SK-N-SH (cell line): ENCODE data around the gene LRP4. TPM values are rescaled to one million over a fixed set of nuclear protein-coding genes. Genes with fewer than 3 reads are reported as not detected.

Experiments
- CTCF ChIA-PET: fragments of 300-600, 350-600 bp; formaldehyde crosslinking; extraction: SDS; loops from one replicate; lab custom pipeline; 2021; lab: Yijun Ruan, JAX
- POLR2A ChIA-PET: fragments of 350-600 bp; sonication (Branson Sonifier 250); formaldehyde crosslinking; extraction: SDS; loops from one replicate; lab custom pipeline; 2020; ENCODE audit warnings: antibody characterized with exemption, inconsistent platforms; lab: Yijun Ruan, JAX
- DNase-seq: peaks from one replicate; pipeline ENCODE4 v3.0.0; 2012
- H2AFZ ChIP-seq: fragments of 200-600 bp; sonication (generic); 2 replicates; pipeline ENCODE4 v1.8.1; 2016; ENCODE audit warnings: antibody characterized with exemption, mild to moderate bottlenecking, low read depth
- H3F3A ChIP-seq: fragments of 200-600 bp; sonication (generic); replicated peaks from 2 replicates; pipeline ENCODE3; 2016; ENCODE audit warnings: antibody characterized with exemption, mild to moderate bottlenecking; ENCODE audit not compliant: insufficient read depth
- H3K27ac ChIP-seq, 2 experiments: fragments of 200-500 bp in 1 of 2; fragments of 200-600 bp in 1 of 2; sonication (Bioruptor generic) in 1 of 2; sonication (generic), shearing (Covaris generic) in 1 of 2; 2 replicates each; pipeline versions ENCODE4 v1.5.1 to v1.6.1; 2014 to 2016; ENCODE audit warnings: low read depth in 2 of 2, inconsistent platforms in 1 of 2, low read length in 1 of 2, mild to moderate bottlenecking in 1 of 2, mixed read lengths in 1 of 2
- H3K27me3 ChIP-seq: fragments of 200-600 bp; sonication (generic), shearing (Covaris generic); 2 replicates; pipeline ENCODE4 v1.6.1; 2016; ENCODE audit warnings: mixed run types; ENCODE audit not compliant: insufficient read depth
- H3K36me3 ChIP-seq, 2 experiments: fragments of 200-500 bp in 1 of 2; fragments of 200-600 bp in 1 of 2; sonication (Bioruptor generic) in 1 of 2; sonication (generic) in 1 of 2; replicated peaks in 1 of 2; 2 replicates each; pipeline versions ENCODE3 to v1.5.1; 2014 to 2016; ENCODE audit warnings: low read length in 1 of 2, mild to moderate bottlenecking in 1 of 2; ENCODE audit not compliant: insufficient read depth in 2 of 2, control insufficient read depth in 1 of 2
- H3K4me1 ChIP-seq, 2 experiments: fragments of 200-500 bp in 1 of 2; fragments of 200-600 bp in 1 of 2; sonication (Bioruptor generic) in 1 of 2; sonication (generic), shearing (Covaris generic) in 1 of 2; 2 replicates each; pipeline versions ENCODE4 v1.5.1 to v1.6.1; 2014 to 2016; ENCODE audit warnings: low read depth in 1 of 2, low read length in 1 of 2, mixed run types in 1 of 2; ENCODE audit not compliant: insufficient read depth in 2 of 2, control insufficient read depth in 1 of 2
- H3K4me2 ChIP-seq: fragments of 200-600 bp; sonication (generic), shearing (Covaris generic); 2 replicates; pipeline ENCODE4 v1.6.1; 2017; ENCODE audit warnings: mixed run types
- H3K4me3 ChIP-seq, 2 experiments: fragments of 200-500 bp in 1 of 2; fragments of 200-600 bp in 1 of 2; sonication (Bioruptor generic) in 1 of 2; sonication (generic), shearing (Covaris generic) in 1 of 2; 2 replicates each; pipeline versions ENCODE4 v1.5.1 to v1.8.1; 2014 to 2016; ENCODE audit warnings: low read depth in 2 of 2, inconsistent platforms in 1 of 2, low read length in 1 of 2, mild to moderate bottlenecking in 1 of 2, mixed read lengths in 1 of 2, moderate library complexity in 1 of 2
- H3K79me2 ChIP-seq: fragments of 200-600 bp; sonication (generic); 2 replicates; pipeline ENCODE4 v1.8.1; 2017; ENCODE audit warnings: mild to moderate bottlenecking; ENCODE audit not compliant: insufficient read depth
- H3K9ac ChIP-seq: fragments of 200-600 bp; sonication (generic); 2 replicates; pipeline ENCODE4 v1.6.1; 2017; ENCODE audit warnings: mixed run types
- H3K9me2 ChIP-seq: fragments of 200-600 bp; sonication (generic); 2 replicates; pipeline ENCODE4 v1.6.1; 2017; ENCODE audit warnings: mixed run types
- H3K9me3 ChIP-seq: fragments of 200-600 bp; sonication (generic); 2 replicates; pipeline ENCODE4 v1.6.1; 2017; ENCODE audit warnings: mixed run types, mild to moderate bottlenecking, moderate library complexity
- H4K20me1 ChIP-seq: fragments of 200-600 bp; sonication (generic); 2 replicates; pipeline ENCODE4 v1.6.1; 2017; ENCODE audit warnings: mild to moderate bottlenecking, mixed run types; ENCODE audit not compliant: insufficient read depth
- ELF1 ChIP-seq: IDR thresholded peaks from 2 replicates; pipeline ENCODE4 v1.4.0; 2012
- FOSL2 ChIP-seq: IDR thresholded peaks from 2 replicates; pipeline ENCODE4 v1.4.0; 2012; ENCODE audit warnings: low read depth, mild to moderate bottlenecking, moderate library complexity, borderline replicate concordance
- FOXJ3 ChIP-seq: sonication (generic); formaldehyde crosslinking; IDR thresholded peaks from 2 replicates; pipeline ENCODE4 v1.5.1; 2020; ENCODE audit warnings: mild to moderate bottlenecking, missing genetic modification reagents
- GABPA ChIP-seq: IDR thresholded peaks from 2 replicates; pipeline ENCODE4 v1.4.0; 2012; ENCODE audit warnings: low read depth, mild to moderate bottlenecking
- GATA2 ChIP-seq: sonication (generic); formaldehyde crosslinking; IDR thresholded peaks from 2 replicates; pipeline ENCODE4 v1.5.0; 2020; ENCODE audit warnings: mild to moderate bottlenecking, missing genetic modification reagents
- JUND ChIP-seq: IDR thresholded peaks from 2 replicates; pipeline ENCODE4 v1.4.0; 2012
- MAX ChIP-seq: IDR thresholded peaks from 2 replicates; pipeline ENCODE4 v1.4.0; 2012; ENCODE audit warnings: low read depth
- MEF2A ChIP-seq: IDR thresholded peaks from 2 replicates; pipeline ENCODE4 v1.4.0; 2012; ENCODE audit warnings: low read depth, borderline replicate concordance
- MXI1 ChIP-seq: IDR thresholded peaks from 2 replicates; pipeline ENCODE4 v1.6.1; 2012; ENCODE audit warnings: mild to moderate bottlenecking, low read depth, low read length, improper control_type of control experiment
- NRF1 ChIP-seq: IDR thresholded peaks from 2 replicates; pipeline ENCODE4 v1.6.1; 2012; ENCODE audit warnings: low read depth, mild to moderate bottlenecking, low read length
- RAD21 ChIP-seq: IDR thresholded peaks from 2 replicates; pipeline ENCODE4 v1.6.1; 2012; ENCODE audit warnings: mild to moderate bottlenecking, low read length
- RCOR1 ChIP-seq: fragments of 150-350 bp; IDR thresholded peaks from 2 replicates; pipeline ENCODE4 v1.6.1; 2017; ENCODE audit warnings: antibody characterized with exemption, low read length
- RXRA ChIP-seq: IDR thresholded peaks from 2 replicates; pipeline ENCODE4 v1.4.0; 2012; ENCODE audit warnings: low read depth, mild to moderate bottlenecking, borderline replicate concordance
- SMC3 ChIP-seq: IDR thresholded peaks from 2 replicates; pipeline ENCODE4 v1.6.1; 2012; ENCODE audit warnings: low read depth, low read length, improper control_type of control experiment
- TCF12 ChIP-seq: IDR thresholded peaks from 2 replicates; pipeline ENCODE4 v1.4.0; 2012
- USF1 ChIP-seq: IDR thresholded peaks from 2 replicates; pipeline ENCODE4 v1.4.0; 2012; ENCODE audit warnings: low read depth, borderline replicate concordance
- YY1 ChIP-seq: IDR thresholded peaks from 2 replicates; pipeline ENCODE4 v1.4.0; 2012; ENCODE audit warnings: low read depth, mild to moderate bottlenecking
- ZBTB33 ChIP-seq: IDR thresholded peaks from 2 replicates; pipeline ENCODE4 v1.4.0; 2012; ENCODE audit warnings: low read depth, borderline replicate concordance
- WGBS: methylation state at CpG from one replicate; pipeline ENCODE4 v1.1.6; 2017; ENCODE audit warnings: low lambda C conversion rate; 5-methylcytosine and 5-hydroxymethylcytosine counted together
- polyA plus RNA-seq, 3 experiments: library from polyadenylated mRNA; depleted of rRNA; stranded (reverse); fragments of >200 nt; gene quantifications; 2 replicates each; pipeline ENCODE4 v1.2.3, GENCODE V29; 2012
- TF ChIP-seq, protein P1 (sequence below): fragments of 200-600 bp; sonication (generic); IDR thresholded peaks from 2 replicates; pipeline ENCODE4 v1.6.1; 2017; ENCODE audit warnings: antibody characterized with exemption, mild to moderate bottlenecking, moderate library complexity
- TF ChIP-seq, protein P2 (sequence below): IDR thresholded peaks from 2 replicates; pipeline ENCODE4 v1.6.1; 2012; ENCODE audit warnings: mild to moderate bottlenecking, low read depth, low read length, moderate library complexity

Gene LRP4
- polyA plus RNA-seq, 1 of the 3 experiments (the other 2 are of a cell fraction), result 10.9 TPM

- Histone ChIP-seq H3F3A (no peaks in the 10 kb centered on the region), H3K27ac (no peak overlapping the region; a peak in 1 of 4 replicates), H3K4me1 (no peaks in the 10 kb centered on the region), H3K4me3 (no peak overlapping the region), H3K9me3 (no peaks in the 10 kb centered on the region), H3K9me2 (no peaks in the 10 kb centered on the region), H3K9ac (no peak overlapping the region), H3K4me2 (no peak overlapping the region), H3K79me2 (no peaks in the 10 kb centered on the region), H4K20me1 (no peaks in the 10 kb centered on the region), H3K36me3 (peaks cover 26 to 39% of the 10 kb centered on the region in 2 experiments), H3K27me3 (no peaks in the 10 kb centered on the region), H2AFZ (no peak overlapping the region)
- CTCF ChIA-PET, result interaction anchor here (0.9 to 1.6 kb wide), 4 partner anchors 12 to 293 kb away, joined by 3 to 6 read pairs (median 4); no protein-coding TSS in a partner anchor
- POLR2A ChIA-PET, result no interaction called here
- TF ChIP-seq RCOR1, result no peak
- no peak for TF ChIP-seq TCF12
- TF ChIP-seq, protein P1, sequence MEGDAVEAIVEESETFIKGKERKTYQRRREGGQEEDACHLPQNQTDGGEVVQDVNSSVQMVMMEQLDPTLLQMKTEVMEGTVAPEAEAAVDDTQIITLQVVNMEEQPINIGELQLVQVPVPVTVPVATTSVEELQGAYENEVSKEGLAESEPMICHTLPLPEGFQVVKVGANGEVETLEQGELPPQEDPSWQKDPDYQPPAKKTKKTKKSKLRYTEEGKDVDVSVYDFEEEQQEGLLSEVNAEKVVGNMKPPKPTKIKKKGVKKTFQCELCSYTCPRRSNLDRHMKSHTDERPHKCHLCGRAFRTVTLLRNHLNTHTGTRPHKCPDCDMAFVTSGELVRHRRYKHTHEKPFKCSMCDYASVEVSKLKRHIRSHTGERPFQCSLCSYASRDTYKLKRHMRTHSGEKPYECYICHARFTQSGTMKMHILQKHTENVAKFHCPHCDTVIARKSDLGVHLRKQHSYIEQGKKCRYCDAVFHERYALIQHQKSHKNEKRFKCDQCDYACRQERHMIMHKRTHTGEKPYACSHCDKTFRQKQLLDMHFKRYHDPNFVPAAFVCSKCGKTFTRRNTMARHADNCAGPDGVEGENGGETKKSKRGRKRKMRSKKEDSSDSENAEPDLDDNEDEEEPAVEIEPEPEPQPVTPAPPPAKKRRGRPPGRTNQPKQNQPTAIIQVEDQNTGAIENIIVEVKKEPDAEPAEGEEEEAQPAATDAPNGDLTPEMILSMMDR, result no peak
- no peak for TF ChIP-seq NRF1
- no peak for TF ChIP-seq ELF1
- TF ChIP-seq SMC3, result no peak
- TF ChIP-seq, protein P2, sequence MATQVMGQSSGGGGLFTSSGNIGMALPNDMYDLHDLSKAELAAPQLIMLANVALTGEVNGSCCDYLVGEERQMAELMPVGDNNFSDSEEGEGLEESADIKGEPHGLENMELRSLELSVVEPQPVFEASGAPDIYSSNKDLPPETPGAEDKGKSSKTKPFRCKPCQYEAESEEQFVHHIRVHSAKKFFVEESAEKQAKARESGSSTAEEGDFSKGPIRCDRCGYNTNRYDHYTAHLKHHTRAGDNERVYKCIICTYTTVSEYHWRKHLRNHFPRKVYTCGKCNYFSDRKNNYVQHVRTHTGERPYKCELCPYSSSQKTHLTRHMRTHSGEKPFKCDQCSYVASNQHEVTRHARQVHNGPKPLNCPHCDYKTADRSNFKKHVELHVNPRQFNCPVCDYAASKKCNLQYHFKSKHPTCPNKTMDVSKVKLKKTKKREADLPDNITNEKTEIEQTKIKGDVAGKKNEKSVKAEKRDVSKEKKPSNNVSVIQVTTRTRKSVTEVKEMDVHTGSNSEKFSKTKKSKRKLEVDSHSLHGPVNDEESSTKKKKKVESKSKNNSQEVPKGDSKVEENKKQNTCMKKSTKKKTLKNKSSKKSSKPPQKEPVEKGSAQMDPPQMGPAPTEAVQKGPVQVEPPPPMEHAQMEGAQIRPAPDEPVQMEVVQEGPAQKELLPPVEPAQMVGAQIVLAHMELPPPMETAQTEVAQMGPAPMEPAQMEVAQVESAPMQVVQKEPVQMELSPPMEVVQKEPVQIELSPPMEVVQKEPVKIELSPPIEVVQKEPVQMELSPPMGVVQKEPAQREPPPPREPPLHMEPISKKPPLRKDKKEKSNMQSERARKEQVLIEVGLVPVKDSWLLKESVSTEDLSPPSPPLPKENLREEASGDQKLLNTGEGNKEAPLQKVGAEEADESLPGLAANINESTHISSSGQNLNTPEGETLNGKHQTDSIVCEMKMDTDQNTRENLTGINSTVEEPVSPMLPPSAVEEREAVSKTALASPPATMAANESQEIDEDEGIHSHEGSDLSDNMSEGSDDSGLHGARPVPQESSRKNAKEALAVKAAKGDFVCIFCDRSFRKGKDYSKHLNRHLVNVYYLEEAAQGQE, result no peak
- TF ChIP-seq MEF2A, result no peak
- TF ChIP-seq MXI1, result no peak
- 92% methylated on average over 9 of the region's 12 CpGs for WGBS
- no peak for DNase-seq
Measured at GRCh38 chr11:46858920-46859546, 59.3 kb downstream of the LRP4 start.

DNA sequence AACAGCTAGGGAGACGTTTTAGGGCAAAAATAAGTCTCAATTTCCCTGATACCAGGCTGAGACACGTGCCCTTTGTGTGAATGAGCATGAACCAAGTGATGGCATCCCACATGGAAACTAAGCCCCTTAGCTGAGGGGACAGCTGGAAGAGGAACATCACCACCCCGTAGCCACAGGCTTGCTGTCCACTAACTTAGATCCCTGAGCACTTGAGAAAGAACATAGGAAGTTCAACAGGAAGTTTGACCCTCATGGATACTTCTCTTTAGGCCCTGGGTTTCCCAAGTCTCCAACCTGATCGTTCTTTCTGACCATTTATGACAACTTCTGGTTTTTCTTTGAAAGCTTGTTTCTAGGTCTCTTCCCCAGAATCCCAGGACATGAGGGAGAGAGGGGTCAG, 60.7 kb downstream of the LRP4 start:
- DNase-seq, result no peak
- no peaks in the 10 kb centered on the region for H3K9me3 ChIP-seq
- H2AFZ ChIP-seq, result no peak overlapping the region
- H3K36me3 ChIP-seq, result peaks cover 13 to 33% of the 10 kb centered on the region in 2 experiments
- H3K4me3 ChIP-seq, result no peak overlapping the region
- H4K20me1 ChIP-seq, result no peaks in the 10 kb centered on the region
- H3K4me2 ChIP-seq, result no peak overlapping the region
- no peak overlapping the region for H3K9ac ChIP-seq
- H3K9me2 ChIP-seq, result no peaks in the 10 kb centered on the region
- H3K79me2 ChIP-seq, result no peaks in the 10 kb centered on the region
- no peak overlapping the region for H3K27ac ChIP-seq
- no peaks in the 10 kb centered on the region for H3K4me1 ChIP-seq
- POLR2A ChIA-PET, result no interaction called here
- CTCF ChIA-PET, result interaction anchor here (0.7 to 1.6 kb wide), 3 partner anchors 17 to 295 kb away, joined by 3 to 10 read pairs (median 5); no protein-coding TSS in a partner anchor
- H3K27me3 ChIP-seq, result no peaks in the 10 kb centered on the region
- 69% methylated on average over 4 of the region's 4 CpGs for WGBS
- H3F3A ChIP-seq, result no peaks in the 10 kb centered on the region
- TF ChIP-seq FOSL2, result no peak
- TF ChIP-seq TCF12, result no peak
- no peak for TF ChIP-seq MAX
- no peak for TF ChIP-seq RAD21
- TF ChIP-seq RXRA, result no peak
- no peak for TF ChIP-seq NRF1
- no peak for TF ChIP-seq GABPA
- TF ChIP-seq USF1, result no peak
- no peak for TF ChIP-seq FOXJ3 (CRISPR knock-in tag)
- TF ChIP-seq ELF1, result no peak
- TF ChIP-seq ZBTB33, result no peak
- TF ChIP-seq YY1, result no peak
- no peak for TF ChIP-seq JUND
- TF ChIP-seq GATA2 (CRISPR knock-in tag), result no peak
